Measurements from ENCODE around the gene FOXN4. TPM values are rescaled to one million over a fixed set of nuclear protein-coding genes. Genes with fewer than 3 reads are reported as not detected.
"Not testable (repeated sequence)": the region's sequence is repeated elsewhere in the genome, so short reads cannot be mapped to it uniquely, and the experiment has no call there.

FOXN4 gene
- total RNA-seq, 1 donor from 2014 or later, result not detected

- TF ChIP-seq CTCF (IDR thresholded peaks at IDR 0.05), result no peak
- Mint-ChIP-seq H3K27ac (ENCODE audit: unreplicated experiment) (no peak overlapping the region), H3K27me3 (ENCODE audit: low read depth) (peaks cover 44% of the 10 kb centered on the region), H3K4me3 (ENCODE audit: unreplicated experiment) (no peak overlapping the region), H3K36me3 (ENCODE audit: low read depth) (no peaks in the 10 kb centered on the region), H3K4me1 (ENCODE audit: low read depth) (no peaks in the 10 kb centered on the region), H3K9me3 (ENCODE audit: low read depth) (no peaks in the 10 kb centered on the region)
- DNase-seq (ENCODE audit: low spot score), result no peak
Measured at GRCh38 chr12:109329003-109329402, 19.9 kb upstream of the FOXN4 start.

GRCh38 chr12:109321294-109321693, 12.2 kb upstream of the FOXN4 start:
- not testable (repeated sequence) for H3K9me3 Mint-ChIP-seq (ENCODE audit: low read depth); H3K27ac Mint-ChIP-seq (ENCODE audit: unreplicated experiment); H3K4me1 Mint-ChIP-seq (ENCODE audit: low read depth); DNase-seq (ENCODE audit: low spot score); H3K36me3 Mint-ChIP-seq (ENCODE audit: low read depth); H3K4me3 Mint-ChIP-seq (ENCODE audit: unreplicated experiment)
- H3K27me3 Mint-ChIP-seq (ENCODE audit: low read depth), result peaks cover 73% of the 10 kb centered on the region

- DNase-seq (ENCODE audit: low spot score), result no peak
- TF ChIP-seq CTCF (IDR thresholded peaks at IDR 0.05), result no peak
- H3K27ac Mint-ChIP-seq (ENCODE audit: unreplicated experiment), result no peak overlapping the region
- H3K4me1 Mint-ChIP-seq (ENCODE audit: low read depth), result peaks cover 15% of the 10 kb centered on the region
- peaks cover 76% of the 10 kb centered on the region for H3K27me3 Mint-ChIP-seq (ENCODE audit: low read depth)
- peaks cover 3% of the 10 kb centered on the region for H3K36me3 Mint-ChIP-seq (ENCODE audit: low read depth)
- no peaks in the 10 kb centered on the region for H3K9me3 Mint-ChIP-seq (ENCODE audit: low read depth)
- H3K4me3 Mint-ChIP-seq (ENCODE audit: unreplicated experiment), result peak overlapping the region; percentile 57
Measured at GRCh38 chr12:109310247-109311125, 1.4 kb upstream of the FOXN4 start.

GRCh38 chr12:109309381-109310246, 530 bp upstream of the FOXN4 start:
- Mint-ChIP-seq H3K36me3 (ENCODE audit: low read depth) (peaks cover 3% of the 10 kb centered on the region), H3K27me3 (ENCODE audit: low read depth) (peaks cover 77% of the 10 kb centered on the region), H3K9me3 (ENCODE audit: low read depth) (no peaks in the 10 kb centered on the region), H3K4me1 (ENCODE audit: low read depth) (peaks cover 15% of the 10 kb centered on the region), H3K4me3 (ENCODE audit: unreplicated experiment) (peak overlapping the region; percentile 71), H3K27ac (ENCODE audit: unreplicated experiment) (no peak overlapping the region)
- TF ChIP-seq CTCF (IDR thresholded peaks at IDR 0.05), result no peak
- no peak for DNase-seq (ENCODE audit: low spot score)

- H3K4me3 Mint-ChIP-seq (ENCODE audit: unreplicated experiment), result no peak overlapping the region
- no peak for TF ChIP-seq CTCF (IDR thresholded peaks at IDR 0.05)
- H3K27ac Mint-ChIP-seq (ENCODE audit: unreplicated experiment), result no peak overlapping the region
- H3K9me3 Mint-ChIP-seq (ENCODE audit: low read depth), result no peaks in the 10 kb centered on the region
- DNase-seq (ENCODE audit: low spot score), result no peak
- peaks cover 3% of the 10 kb centered on the region for H3K36me3 Mint-ChIP-seq (ENCODE audit: low read depth)
- peaks cover 15% of the 10 kb centered on the region for H3K4me1 Mint-ChIP-seq (ENCODE audit: low read depth)
- H3K27me3 Mint-ChIP-seq (ENCODE audit: low read depth), result peaks cover 82% of the 10 kb centered on the region
Measured at GRCh38 chr12:109307051-109307450, 2.0 kb downstream of the FOXN4 start.
